ENCODE results near the gene CLPSL2. TPM values are rescaled to one million over a fixed set of nuclear protein-coding genes. Genes with fewer than 3 reads are reported as not detected.

The CLPSL2 gene
- polyA plus RNA-seq, 1 experiment: not detected

GRCh38 chr6:35788423-35788982 is 12.1 kb downstream of the CLPSL2 start:
- Histone ChIP-seq H3K9me3 (ENCODE audit: control insufficient read depth, insufficient read depth, low read length) (peaks cover 11% of the 10 kb centered on the region; the same call in 1 of the 2 replicates), H3K27ac (ENCODE audit: low read depth, low read length) (no peak overlapping the region), H3K4me3 (ENCODE audit: low read depth, low read length) (no peak overlapping the region), H3K27me3 (ENCODE audit: control insufficient read depth, insufficient read depth, low read length) (peaks cover 50% of the 10 kb centered on the region)
- ChIA-PET POLR2A (interaction anchor here (2.5 kb wide), 1 partner anchor 9 kb away, joined by 20 read pairs; the partner anchor contains the start of gene CLPS), CTCF (no interaction called here)
- DNase-seq (ENCODE audit: low read depth, low spot score): no peak
- no peak for TF ChIP-seq CTCF (IDR thresholded peaks at IDR 0.05; ENCODE audit: low read depth, low read length)

- Histone ChIP-seq H3K27ac (ENCODE audit: low read depth, low read length) (no peak overlapping the region), H3K27me3 (ENCODE audit: control insufficient read depth, insufficient read depth, low read length) (peaks cover 53% of the 10 kb centered on the region), H3K9me3 (ENCODE audit: control insufficient read depth, insufficient read depth, low read length) (peaks cover 19% of the 10 kb centered on the region; the same call in 1 of the 2 replicates), H3K4me3 (ENCODE audit: low read depth, low read length) (no peak overlapping the region)
- POLR2A ChIA-PET: interaction anchor here (0.7 kb wide), 2 partner anchors 63 to 534 kb away, joined by 4 read pairs; no protein-coding TSS in a partner anchor
- DNase-seq (ENCODE audit: low read depth, low spot score): no peak
- CTCF ChIA-PET: interaction anchor here (0.8 kb wide), 1 partner anchor 54 kb away, joined by 5 read pairs; the partner anchor contains the start of gene ARMC12
- TF ChIP-seq CTCF (IDR thresholded peaks at IDR 0.05; ENCODE audit: low read depth, low read length): no peak
These were observed 14.3 kb downstream of the CLPSL2 start for GRCh38 chr6:35790683-35791082.

GRCh38 chr6:35794536-35795452 is 18.4 kb downstream of the CLPSL2 start:
- no peak for DNase-seq (ENCODE audit: low read depth, low spot score)
- no peak overlapping the region for H3K27ac ChIP-seq (ENCODE audit: low read depth, low read length)
- H3K4me3 ChIP-seq (ENCODE audit: low read depth, low read length): no peak overlapping the region
- no peak for TF ChIP-seq CTCF (IDR thresholded peaks at IDR 0.05; ENCODE audit: low read depth, low read length)
- CTCF ChIA-PET: interaction anchor here (0.9 kb wide), 1 partner anchor 57 kb away, joined by 4 read pairs; no protein-coding TSS in a partner anchor
- peaks cover 8% of the 10 kb centered on the region; the same call in 1 of the 2 replicates for H3K9me3 ChIP-seq (ENCODE audit: control insufficient read depth, insufficient read depth, low read length)
- H3K27me3 ChIP-seq (ENCODE audit: control insufficient read depth, insufficient read depth, low read length): peaks cover 37% of the 10 kb centered on the region
- POLR2A ChIA-PET: interaction anchor here (0.7 kb wide), 1 partner anchor 215 kb away, joined by 3 read pairs; no protein-coding TSS in a partner anchor

- ChIA-PET POLR2A (no interaction called here), CTCF (no interaction called here)
- Histone ChIP-seq H3K4me3 (ENCODE audit: low read depth, low read length) (no peak overlapping the region), H3K9me3 (ENCODE audit: control insufficient read depth, insufficient read depth, low read length) (peaks cover 8% of the 10 kb centered on the region; the same call in 1 of the 2 replicates), H3K27ac (ENCODE audit: low read depth, low read length) (no peak overlapping the region), H3K27me3 (ENCODE audit: control insufficient read depth, insufficient read depth, low read length) (peaks cover 34% of the 10 kb centered on the region)
- no peak for TF ChIP-seq CTCF (IDR thresholded peaks at IDR 0.05; ENCODE audit: low read depth, low read length)
- no peak for DNase-seq (ENCODE audit: low read depth, low spot score)
These were observed 19.2 kb downstream of the CLPSL2 start for GRCh38 chr6:35795453-35796071.

Measured in AG04450 (cell line).